PC-9 (cell line): ENCODE measurements around the gene PIK3R3. TPM values are rescaled to one million over a fixed set of nuclear protein-coding genes. Genes with fewer than 3 reads are reported as not detected.
A peak's percentile ranks its signal among the peaks of the same experiment; 100 is the strongest.

ENCODE experiments used
- BruUV-seq: library from RNA; stranded (reverse); fragments of 400-500 nt; replicated peaks from 2 replicates; lab custom pipeline; 2021; lab: Mats Ljungman, UMichigan
- CTCF ChIA-PET: fragments of 300-600 bp; sonication (Branson Sonifier 250); formaldehyde crosslinking; loops from one replicate; lab custom pipeline; 2022; ENCODE audit warnings: antibody characterized with exemption; lab: Charles Lee
- POLR2A ChIA-PET: fragments of 300-600 bp; sonication (Branson Sonifier 250); formaldehyde crosslinking; loops from one replicate; lab custom pipeline; 2022; ENCODE audit warnings: antibody characterized with exemption; ENCODE audit not compliant: unreplicated experiment; lab: Charles Lee
- DNase-seq, 2 experiments: peaks; one replicate each; pipeline versions ENCODE4 v3.0.0 to v3.0.0-alpha.2; 2015 to 2022; ENCODE audit warnings: mixed read lengths in 1 of 2
- H2AFZ ChIP-seq: fragments of 200-600 bp; sonication (generic); 2 replicates; pipeline ENCODE4 v1.8.1; 2017; ENCODE audit warnings: antibody characterized with exemption
- H3F3A ChIP-seq: fragments of 200-600 bp; sonication (generic); 2 replicates; pipeline ENCODE4 v1.8.1; 2017; ENCODE audit warnings: antibody characterized with exemption, mild to moderate bottlenecking, low read depth; ENCODE audit not compliant: insufficient read depth
- H3K27ac ChIP-seq: fragments of 200-600 bp; sonication (generic); 2 replicates; pipeline ENCODE4 v1.6.1; 2016; ENCODE audit warnings: mixed run types
- H3K27me3 ChIP-seq: fragments of 200-600 bp; sonication (generic); 2 replicates; pipeline ENCODE4 v1.6.1; 2016; ENCODE audit warnings: low read depth, mixed run types; ENCODE audit not compliant: insufficient read depth
- H3K36me3 ChIP-seq: fragments of 200-600 bp; sonication (generic); 2 replicates; pipeline ENCODE4 v1.6.1; 2016; ENCODE audit warnings: low read depth, mixed run types
- H3K4me1 ChIP-seq: fragments of 200-600 bp; sonication (generic); replicated peaks from 2 replicates; pipeline ENCODE4 v1.6.1; 2016; ENCODE audit warnings: mixed run types; ENCODE audit not compliant: insufficient read depth
- H3K4me2 ChIP-seq: fragments of 200-600 bp; sonication (generic); 2 replicates; pipeline ENCODE4 v1.6.1; 2017; ENCODE audit warnings: mixed run types
- H3K4me3 ChIP-seq: fragments of 200-600 bp; sonication (generic); 2 replicates; pipeline ENCODE4 v1.6.1; 2016; ENCODE audit warnings: mixed run types
- H3K79me2 ChIP-seq: fragments of 200-600 bp; sonication (generic); 2 replicates; pipeline ENCODE4 v1.6.1; 2017; ENCODE audit warnings: low read depth, mixed run types
- H3K9me2 ChIP-seq: fragments of 200-600 bp; sonication (generic); 2 replicates; pipeline ENCODE4 v1.8.1; 2017; ENCODE audit warnings: mild to moderate bottlenecking; ENCODE audit not compliant: insufficient read depth
- H3K9me3 ChIP-seq: fragments of 200-600 bp; sonication (generic); 2 replicates; pipeline ENCODE4 v1.8.1; 2016; ENCODE audit warnings: low read depth; ENCODE audit not compliant: insufficient read depth
- H4K20me1 ChIP-seq: fragments of 200-600 bp; sonication (generic); 2 replicates; pipeline ENCODE4 v1.8.1; 2017; ENCODE audit not compliant: insufficient read depth
- CTCF ChIP-seq: fragments of 200-600 bp; sonication (generic); conservative IDR thresholded peaks from 2 replicates; pipeline ENCODE4 v1.6.1; 2017; ENCODE audit warnings: mixed run types, antibody characterized with exemption, mild to moderate bottlenecking, moderate library complexity
- EZH2 ChIP-seq: fragments of 200-600 bp; sonication (generic); IDR thresholded peaks from 2 replicates; pipeline ENCODE4 v1.8.0; 2017; ENCODE audit warnings: antibody characterized with exemption, low read depth
- intact Hi-C: fragments of 100-400 bp; cut with micrococcal nuclease; formaldehyde crosslinking; loops from one replicate; pipeline ENCODE4 v1.10.0; 2022; ENCODE audit not compliant: unreplicated experiment
- total RNA-seq: library from RNA; stranded (reverse); gene quantifications from 2 replicates; pipeline ENCODE4 v1.2.3, GENCODE V29; 2021

The PIK3R3 gene
- total RNA-seq, 1 experiment from 2014 or later: 44.2 TPM

GRCh38 chr1:46168477-46168876 is 36.0 kb upstream of the PIK3R3 start:
- Histone ChIP-seq H3K36me3 (no peaks in the 10 kb centered on the region), H3K4me2 (peak overlapping the region; percentile 86; the same call in 1 of the 2 replicates), H3K4me1 (peaks cover 50% of the 10 kb centered on the region), H4K20me1 (no peaks in the 10 kb centered on the region), H2AFZ (no peak overlapping the region), H3K79me2 (peaks cover 13% of the 10 kb centered on the region; the same call in 1 of the 2 replicates), H3K4me3 (no peak overlapping the region), H3F3A (peaks cover 37% of the 10 kb centered on the region), H3K27ac (no peak overlapping the region), H3K27me3 (no peaks in the 10 kb centered on the region), H3K9me2 (no peaks in the 10 kb centered on the region), H3K9me3 (no peaks in the 10 kb centered on the region)
- ChIA-PET POLR2A (interaction anchor here (0.7 kb wide), 1 partner anchor 34 kb away, joined by 5 read pairs; no protein-coding TSS in a partner anchor), CTCF (no interaction called here)
- intact Hi-C loops: no loop called here
- no TSS peak for BruUV-seq
- no peak for DNase-seq
- TF ChIP-seq CTCF (no peak), EZH2 (no peak)

GRCh38 chr1:46166521-46167462 is 34.4 kb upstream of the PIK3R3 start:
- Histone ChIP-seq H3K27me3 (no peaks in the 10 kb centered on the region), H3K36me3 (no peaks in the 10 kb centered on the region), H3K4me3 (no peak overlapping the region), H3K9me2 (no peaks in the 10 kb centered on the region), H3K27ac (no peak overlapping the region), H4K20me1 (no peaks in the 10 kb centered on the region), H3F3A (peaks cover 22% of the 10 kb centered on the region), H3K79me2 (0 out of 2 replicates have a peak, but pooled peaks cover 5% of the 10 kb centered on the region), H3K9me3 (no peaks in the 10 kb centered on the region), H2AFZ (no peak overlapping the region), H3K4me1 (peaks cover 35% of the 10 kb centered on the region), H3K4me2 (no peak overlapping the region)
- no peak for DNase-seq
- ChIA-PET CTCF (interaction anchor here (0.6 kb wide), 1 partner anchor 10 kb away, joined by 3 read pairs; no protein-coding TSS in a partner anchor), POLR2A (interaction anchor here (0.7 kb wide), 2 partner anchors 447 to 610 kb away, joined by 3 to 8 read pairs; no protein-coding TSS in a partner anchor)
- no peak for TF ChIP-seq CTCF
- no peak for TF ChIP-seq EZH2
- no TSS peak for BruUV-seq
- intact Hi-C loops: no loop called here

- DNase-seq: no peak
- Histone ChIP-seq H3K27ac (no peak overlapping the region), H3K4me3 (no peak overlapping the region), H2AFZ (no peak overlapping the region), H3K36me3 (no peaks in the 10 kb centered on the region), H3K4me1 (peaks cover 4% of the 10 kb centered on the region; the same call in 1 of the 2 replicates), H3K4me2 (no peak overlapping the region), H4K20me1 (no peaks in the 10 kb centered on the region), H3F3A (no peaks in the 10 kb centered on the region), H3K27me3 (no peaks in the 10 kb centered on the region), H3K79me2 (no peaks in the 10 kb centered on the region), H3K9me3 (no peaks in the 10 kb centered on the region), H3K9me2 (no peaks in the 10 kb centered on the region)
- intact Hi-C loops: no loop called here
- no TSS peak for BruUV-seq
- CTCF ChIA-PET: no interaction called here
- POLR2A ChIA-PET: no interaction called here
- no peak for TF ChIP-seq CTCF
- TF ChIP-seq EZH2: no peak
These were observed 27.8 kb upstream of the PIK3R3 start for GRCh38 chr1:46160212-46160611.
